Epithelial cell of prostate (primary cell): ENCODE results near the gene ANKRD13B.

Experiments used
- DNase-seq: peaks from one replicate; pipeline ENCODE4 v3.0.0-alpha.2; 2011; ENCODE audit warnings: low read depth, low spot score
- H3K27ac ChIP-seq: fragments of 450-650 bp; 2 replicates; pipeline ENCODE4 v1.5.1; 2017; ENCODE audit warnings: mild to moderate bottlenecking

ANKRD13B gene

GRCh38 chr17:29579866-29580771 lies 12.8 kb upstream of the ANKRD13B start:
- H3K27ac ChIP-seq: no peak overlapping the region
- no peak for DNase-seq

- DNase-seq: peak; percentile 77
- H3K27ac ChIP-seq: peak overlapping the region; percentile 27
These were observed 11.2 kb upstream of the ANKRD13B start for GRCh38 chr17:29581583-29582253.

GRCh38 chr17:29582254-29582765 lies 10.6 kb upstream of the ANKRD13B start:
- H3K27ac ChIP-seq: peak overlapping the region; percentile 27
- DNase-seq: no peak

GRCh38 chr17:29582772-29583171 lies 10.2 kb upstream of the ANKRD13B start:
- no peak overlapping the region for H3K27ac ChIP-seq
- no peak for DNase-seq

DNA sequence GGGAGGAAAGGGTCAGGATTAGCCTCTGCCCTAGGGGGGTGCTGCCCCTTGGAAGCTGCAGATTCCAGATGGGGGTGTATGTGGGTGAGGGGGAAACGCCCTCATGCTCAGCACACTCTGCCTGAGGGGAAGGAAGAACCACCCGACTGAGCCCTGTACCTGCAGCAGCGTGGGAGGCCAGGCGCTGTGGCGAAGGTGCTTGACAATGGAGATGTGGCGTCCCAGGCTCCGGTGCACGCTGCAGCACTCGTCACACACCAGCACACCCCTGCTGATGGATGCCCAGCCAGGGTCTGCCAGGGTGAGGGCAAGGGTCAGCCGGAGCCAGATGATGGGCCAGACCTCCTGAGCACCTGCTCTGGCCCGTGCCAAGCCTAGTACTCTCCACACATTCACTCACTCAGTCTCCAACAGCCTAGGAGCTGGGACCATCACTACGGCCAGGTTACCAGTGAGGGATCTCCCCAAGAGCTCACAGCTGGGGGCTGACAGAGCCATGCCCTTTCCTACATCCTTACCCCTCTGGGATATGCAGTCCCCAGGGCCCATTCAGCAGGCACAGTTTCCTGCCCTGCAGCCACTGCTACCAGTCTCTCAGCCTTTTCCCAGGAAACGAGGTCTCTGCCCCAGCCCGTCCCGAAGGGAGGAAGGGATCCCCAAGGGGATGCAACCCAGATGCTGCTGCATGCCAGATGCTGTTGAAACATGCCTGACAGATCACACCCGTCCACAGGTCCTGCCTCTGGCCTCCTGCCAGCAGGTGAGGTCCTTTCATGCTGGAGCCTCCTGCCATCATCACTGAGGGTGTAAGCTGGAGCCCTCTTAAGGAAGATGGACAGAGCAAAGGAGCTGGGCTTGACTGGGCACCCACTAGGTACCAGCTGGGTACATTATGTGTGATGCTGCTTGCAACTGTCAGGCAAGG lies 9.3 kb upstream of the ANKRD13B start:
- DNase-seq: peak; percentile 57
- peak overlapping the region; percentile 39 for H3K27ac ChIP-seq

GRCh38 chr17:29584452-29585079 lies 8.4 kb upstream of the ANKRD13B start:
- no peak for DNase-seq
- H3K27ac ChIP-seq: peak overlapping the region; percentile 39

DNA sequence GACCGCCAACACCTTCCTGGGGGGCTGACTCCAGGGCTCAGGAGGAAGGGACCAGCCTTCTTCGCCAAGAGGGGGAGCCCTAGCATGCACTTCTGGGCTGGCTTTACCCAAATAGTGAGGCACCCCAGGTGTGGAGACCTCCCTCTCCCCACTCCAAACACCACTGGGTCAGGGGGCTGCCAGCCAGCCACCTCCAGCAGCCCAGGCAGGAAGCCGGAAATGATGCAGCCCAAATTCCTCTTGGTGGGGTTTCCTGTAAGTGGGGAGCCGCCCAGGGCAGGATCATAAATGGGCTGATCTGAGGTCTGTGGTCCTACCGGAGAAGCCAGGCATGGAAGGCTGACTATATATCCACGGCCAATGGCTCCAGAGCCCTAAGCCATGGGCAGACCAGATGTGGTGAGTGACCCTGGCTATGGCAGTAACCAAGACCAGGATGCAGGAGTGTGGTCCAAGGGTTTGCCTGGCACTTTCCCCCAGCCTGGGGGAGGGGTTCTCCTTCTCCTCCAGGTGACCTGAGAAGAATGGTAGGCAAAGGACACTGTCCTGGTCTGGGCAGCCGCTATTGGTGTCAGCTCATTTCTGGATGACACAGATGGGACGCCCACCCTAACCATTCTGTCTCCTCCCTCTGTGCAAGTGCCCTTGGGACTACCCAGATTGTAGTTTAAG lies 7.7 kb upstream of the ANKRD13B start:
- H3K27ac ChIP-seq: no peak overlapping the region
- DNase-seq: no peak

DNA sequence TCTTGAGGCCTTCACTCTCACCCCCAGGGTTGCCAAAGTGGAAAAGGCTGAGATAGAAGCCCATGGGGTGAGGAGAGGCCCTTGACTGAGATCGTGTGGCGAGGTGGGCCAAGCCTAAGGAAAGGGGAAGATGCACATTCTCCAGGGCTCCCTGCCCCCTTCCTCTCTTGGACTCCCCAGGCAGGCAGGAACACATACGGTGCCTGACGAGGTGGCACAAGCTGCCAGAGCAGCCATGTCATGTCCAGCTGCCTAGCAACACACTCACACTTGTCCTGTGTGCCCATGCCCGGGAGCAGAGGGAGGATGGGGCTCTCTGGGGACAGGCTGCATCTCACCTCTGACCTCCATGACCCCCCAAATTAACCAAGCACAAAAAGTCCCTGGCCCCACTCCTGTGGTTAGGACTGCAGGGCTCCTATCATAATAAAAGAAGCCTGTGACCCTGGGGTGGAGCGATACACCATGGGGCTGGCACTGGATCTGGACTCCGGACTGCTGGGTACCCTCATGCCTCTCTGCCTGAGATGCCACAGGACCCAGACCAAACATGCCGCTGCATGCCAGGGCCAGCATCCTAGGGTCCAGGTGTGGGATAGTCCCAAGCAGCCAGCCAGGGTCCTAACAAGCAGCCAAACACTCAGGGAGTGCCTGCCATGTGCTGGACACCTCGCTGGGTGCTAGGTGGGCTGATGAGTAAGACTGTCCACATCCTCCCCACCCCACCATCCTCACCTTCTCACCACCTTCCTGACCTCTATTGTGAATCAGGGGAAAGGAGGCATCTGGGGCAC lies 6.1 kb upstream of the ANKRD13B start:
- H3K27ac ChIP-seq: no peak overlapping the region
- no peak for DNase-seq

DNA sequence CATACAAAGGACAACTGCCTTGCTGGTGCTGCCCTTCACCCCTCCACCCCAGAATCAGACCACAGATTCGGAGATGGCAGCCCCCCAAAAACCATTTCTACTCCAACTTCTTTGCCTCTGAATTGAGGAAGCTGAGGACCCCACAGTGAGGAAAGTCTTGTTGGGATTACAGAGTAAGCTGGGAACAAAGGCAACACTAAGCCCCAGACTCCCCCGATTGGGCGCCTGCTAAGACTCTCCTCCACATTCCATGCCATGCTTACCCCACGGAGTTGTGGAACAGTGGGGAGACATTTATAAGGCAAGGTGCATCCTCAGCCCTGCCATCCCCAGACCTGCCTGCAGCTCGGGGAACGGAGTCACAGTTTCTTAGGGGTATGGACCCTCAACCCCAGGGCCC lies 5.3 kb upstream of the ANKRD13B start:
- no peak overlapping the region for H3K27ac ChIP-seq
- DNase-seq: no peak

GRCh38 chr17:29588017-29588561 lies 4.8 kb upstream of the ANKRD13B start:
- no peak for DNase-seq
- H3K27ac ChIP-seq: peak overlapping the region; percentile 52

DNA sequence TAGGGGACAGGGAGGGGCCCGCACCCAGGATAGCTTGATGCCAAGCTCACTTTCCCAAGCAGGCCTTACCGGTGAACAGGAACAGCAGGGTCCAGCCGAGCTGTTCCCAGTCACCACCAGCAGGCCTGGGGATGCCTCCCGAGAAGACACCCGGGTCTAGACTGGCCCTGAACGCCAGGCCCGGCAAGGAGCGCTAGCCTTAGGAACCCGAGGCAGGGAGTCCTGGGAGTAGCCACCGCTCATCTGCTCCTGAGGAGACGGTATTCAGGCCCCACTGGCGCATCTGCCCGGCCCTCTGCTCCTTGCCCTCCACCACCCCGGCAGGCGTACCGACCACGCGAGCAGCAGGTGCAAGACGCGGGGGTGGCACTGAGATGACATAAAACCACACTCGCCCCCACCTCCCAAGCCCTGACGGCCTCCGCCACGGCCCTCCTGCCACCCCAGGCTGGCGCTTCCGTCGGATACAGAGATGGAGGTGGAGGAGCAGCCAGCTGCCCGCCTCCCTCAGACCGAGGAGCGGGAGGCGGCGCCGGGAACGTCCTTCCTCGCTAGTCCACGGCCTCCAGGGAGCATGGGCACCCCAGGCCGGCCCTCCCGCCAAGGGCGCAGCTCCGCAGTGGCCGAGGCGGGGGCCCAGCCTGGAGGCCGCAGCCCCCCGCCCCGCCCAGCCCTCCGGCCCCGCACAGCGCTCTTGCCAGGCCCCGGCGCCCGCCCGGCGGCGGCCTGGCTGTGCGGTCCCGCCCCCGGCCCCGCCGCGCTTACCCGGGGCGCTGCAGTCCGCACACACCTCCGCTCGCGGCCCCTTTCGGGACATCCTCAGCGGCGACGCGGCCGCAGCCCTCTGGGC lies 4.1 kb upstream of the ANKRD13B start:
- no peak for DNase-seq
- peak overlapping the region; percentile 52 for H3K27ac ChIP-seq

DNA sequence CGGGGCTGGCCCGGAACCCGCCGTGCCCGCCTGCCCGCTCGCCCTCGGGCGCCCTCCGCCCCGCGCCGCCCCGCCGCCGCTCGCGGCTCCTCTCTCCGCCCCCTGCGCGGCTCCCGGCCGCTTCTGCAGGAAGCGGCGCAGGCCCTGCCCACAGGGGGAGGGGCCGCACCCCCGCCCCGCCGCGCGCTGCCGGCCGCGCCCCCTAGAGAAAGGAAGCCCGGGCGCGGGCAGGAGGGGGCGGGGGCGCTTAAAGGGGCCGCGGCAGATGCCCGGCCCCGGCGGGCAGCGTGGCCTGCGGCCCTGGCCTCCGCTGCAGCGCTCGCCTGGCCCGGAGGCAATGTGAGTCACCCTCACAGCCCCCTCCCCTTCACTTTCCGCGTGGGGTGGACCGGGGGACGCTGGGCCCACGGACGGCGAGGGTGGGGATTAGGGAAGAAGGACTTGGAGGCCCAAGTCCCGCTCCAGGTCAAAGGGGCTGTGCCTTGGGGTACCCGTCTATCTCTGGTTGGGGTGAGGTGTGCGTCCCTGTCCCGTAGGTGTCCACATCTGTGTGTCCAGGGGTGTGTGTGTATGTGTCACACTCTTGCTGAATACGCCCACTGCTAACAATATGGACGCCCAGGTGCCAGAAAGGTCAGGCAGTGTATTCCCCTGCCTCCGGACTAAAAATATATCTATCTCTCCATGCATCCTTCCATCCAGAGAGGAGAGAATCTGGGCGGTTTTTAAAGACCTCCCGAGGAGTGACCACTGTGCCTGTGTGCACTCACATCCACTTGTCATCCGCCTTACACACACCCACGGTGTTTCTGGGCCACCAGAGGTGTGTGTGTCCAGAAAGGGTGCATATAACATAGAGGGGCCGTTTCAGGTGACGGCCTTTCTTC lies 3.2 kb upstream of the ANKRD13B start, which contains the start of gene GIT1:
Gene GIT1, minus strand, starts transcription at position 125 of the 887 bp plus-strand sequence. CDS start 270 bp downstream, outside the sequence.
- no peak for DNase-seq
- H3K27ac ChIP-seq: peak within 1 kb of the TSS; percentile 52

GRCh38 chr17:29590411-29591145 lies 2.4 kb upstream of the ANKRD13B start:
- H3K27ac ChIP-seq: peak overlapping the region; percentile 52
- DNase-seq: no peak

- H3K27ac ChIP-seq: peak overlapping the region; percentile 52
- DNase-seq: no peak
These were observed 1.7 kb upstream of the ANKRD13B start for GRCh38 chr17:29591146-29591736.
